Esophagus muscularis mucosa (tissue), 4 donors: Measurements from ENCODE around the gene AP4S1. TPM values are rescaled to one million over a fixed set of nuclear protein-coding genes. Genes with fewer than 3 reads are reported as not detected.
"Not testable (repeated sequence)": the region's sequence is repeated elsewhere in the genome, so short reads cannot be mapped to it uniquely, and the experiment has no call there.

Experiments used
- DNase-seq: peaks from one replicate; pipeline ENCODE4 v3.0.0-alpha.2; 2017; ENCODE audit errors: extremely low spot score
- H3K27ac ChIP-seq, 4 donors: fragments of 200-600 bp; sonication (generic); replicated peaks in 1 of 4; 1 replicate in 3 of 4; 2 replicates in 1 of 4; pipeline ENCODE4 v1.5.1; 2016 to 2019; ENCODE audit warnings: mild to moderate bottlenecking in 1 of 4
- H3K27me3 ChIP-seq, 4 donors: fragments of 200-600 bp; sonication (generic); one replicate each; pipeline versions ENCODE4 v1.5.1 to v1.6.0; 2016 to 2019
- H3K36me3 ChIP-seq, 4 donors: fragments of 200-600 bp; sonication (generic); one replicate each; pipeline ENCODE4 v1.5.1; 2016 to 2019
- H3K4me1 ChIP-seq, 4 donors: fragments of 200-600 bp; sonication (generic); one replicate each; pipeline ENCODE4 v1.5.1; 2016 to 2019
- H3K4me3 ChIP-seq, 4 donors: fragments of 200-600 bp; sonication (generic); 1 replicate in 2 of 4; 2 replicates in 2 of 4; pipeline ENCODE4 v1.5.1; 2016 to 2019; ENCODE audit warnings: mild to moderate bottlenecking in 4 of 4, moderate library complexity in 1 of 4
- H3K9me3 ChIP-seq, 4 donors: fragments of 200-600 bp; sonication (generic); 1 replicate in 3 of 4; 2 replicates in 1 of 4; pipeline ENCODE4 v1.5.1; 2016 to 2019
- EP300 ChIP-seq: sonication (generic); formaldehyde crosslinking; IDR thresholded peaks from one replicate; pipeline ENCODE4 v1.6.1; 2017; ENCODE audit warnings: antibody characterized with exemption
- POLR2A ChIP-seq: fragments of 450-650 bp; IDR thresholded peaks from one replicate; pipeline ENCODE4 v1.6.1; 2017; ENCODE audit warnings: antibody characterized with exemption, moderate library complexity, mild to moderate bottlenecking, low read depth
- POLR2AphosphoS5 ChIP-seq, 2 donors: sonication (generic); formaldehyde crosslinking; IDR thresholded peaks; one replicate each; pipeline ENCODE4 v1.6.1; 2017; ENCODE audit warnings: antibody characterized with exemption in 2 of 2
- WGBS: methylation state at CpG from one replicate; pipeline ENCODE4 v1.1.5; 2018; 5-methylcytosine and 5-hydroxymethylcytosine counted together
- intact Hi-C: fragments of 100-400 bp; cut with DNase I; formaldehyde crosslinking; loops from one replicate; pipeline ENCODE4 v1.15.1; 2023
- total RNA-seq, 4 donors: library from RNA; depleted of rRNA; stranded (reverse); fragments of >200 nt; gene quantifications; one replicate each; pipeline versions ENCODE4 v1.1.0 to v1.2.1, GENCODE V29; 2016
- TF ChIP-seq, protein P1 (sequence below), 3 experiments: fragments of 200-600 bp in 2 of 3; fragments of 450-650 bp in 1 of 3; sonication (generic) in 2 of 3; IDR thresholded peaks; one replicate each; pipeline ENCODE4 v1.5.1; 2017 to 2019; ENCODE audit warnings: antibody characterized with exemption in 3 of 3, mild to moderate bottlenecking in 2 of 3, moderate library complexity in 1 of 3

AP4S1 gene, protein sequence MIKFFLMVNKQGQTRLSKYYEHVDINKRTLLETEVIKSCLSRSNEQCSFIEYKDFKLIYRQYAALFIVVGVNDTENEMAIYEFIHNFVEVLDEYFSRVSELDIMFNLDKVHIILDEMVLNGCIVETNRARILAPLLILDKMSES
- total RNA-seq = 10 to 100 TPM in 2 of 4 donors, 1 to 10 TPM in 2; 5.0 to 12.3 (median 9.3) TPM

DNA sequence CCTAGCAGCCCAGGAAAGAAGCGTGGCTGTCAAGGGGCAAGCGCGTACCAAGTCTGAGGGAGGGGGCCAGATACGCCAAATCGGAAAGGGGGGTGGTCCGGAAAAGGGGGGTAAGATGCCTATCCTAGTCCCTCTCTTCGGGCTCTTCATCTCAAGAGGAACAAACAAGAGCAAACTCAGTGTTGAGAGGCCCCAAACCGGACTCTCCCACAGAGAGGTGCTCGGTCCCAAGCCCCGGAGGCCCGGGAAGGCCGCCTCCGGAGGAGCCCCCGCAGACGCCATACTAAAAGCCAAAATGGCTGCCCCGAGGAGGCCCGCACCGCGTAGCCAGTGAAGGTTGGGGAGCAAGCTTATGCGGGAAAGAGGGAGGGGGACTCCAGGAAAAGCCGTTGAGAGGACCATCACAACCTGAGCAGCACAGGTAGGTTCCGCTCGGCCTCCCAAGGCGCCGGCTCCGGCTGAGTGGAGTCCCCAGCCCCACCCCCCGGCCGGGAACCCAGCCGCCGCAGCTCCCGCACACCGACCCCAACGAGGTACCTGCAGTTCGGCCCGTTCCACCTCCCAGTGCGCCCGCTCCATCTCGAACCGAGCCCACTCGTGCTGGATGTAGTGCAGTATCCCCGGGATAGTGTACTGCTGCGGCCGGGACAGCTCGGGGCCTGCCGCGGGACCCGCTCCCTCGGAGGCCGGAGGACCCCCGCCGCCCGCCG lies at the start of gene AP4S1:
Gene AP4S1 (plus strand): TSS at position 283 of the 710 bp plus-strand sequence. CDS start 40,548 bp downstream, outside the sequence.
- intact Hi-C loops = no loop called here
- peak within 1 kb of the TSS; percentile 98 to 100 (median 100) for H3K27ac ChIP-seq
- peak in 1 of 2 donors; percentile 28 for TF ChIP-seq POLR2AphosphoS5 (IDR thresholded peaks at IDR 0.05)
- TF ChIP-seq, protein P1, sequence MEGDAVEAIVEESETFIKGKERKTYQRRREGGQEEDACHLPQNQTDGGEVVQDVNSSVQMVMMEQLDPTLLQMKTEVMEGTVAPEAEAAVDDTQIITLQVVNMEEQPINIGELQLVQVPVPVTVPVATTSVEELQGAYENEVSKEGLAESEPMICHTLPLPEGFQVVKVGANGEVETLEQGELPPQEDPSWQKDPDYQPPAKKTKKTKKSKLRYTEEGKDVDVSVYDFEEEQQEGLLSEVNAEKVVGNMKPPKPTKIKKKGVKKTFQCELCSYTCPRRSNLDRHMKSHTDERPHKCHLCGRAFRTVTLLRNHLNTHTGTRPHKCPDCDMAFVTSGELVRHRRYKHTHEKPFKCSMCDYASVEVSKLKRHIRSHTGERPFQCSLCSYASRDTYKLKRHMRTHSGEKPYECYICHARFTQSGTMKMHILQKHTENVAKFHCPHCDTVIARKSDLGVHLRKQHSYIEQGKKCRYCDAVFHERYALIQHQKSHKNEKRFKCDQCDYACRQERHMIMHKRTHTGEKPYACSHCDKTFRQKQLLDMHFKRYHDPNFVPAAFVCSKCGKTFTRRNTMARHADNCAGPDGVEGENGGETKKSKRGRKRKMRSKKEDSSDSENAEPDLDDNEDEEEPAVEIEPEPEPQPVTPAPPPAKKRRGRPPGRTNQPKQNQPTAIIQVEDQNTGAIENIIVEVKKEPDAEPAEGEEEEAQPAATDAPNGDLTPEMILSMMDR (IDR thresholded peaks at IDR 0.05) = no peak
- H3K4me3 ChIP-seq = peak within 1 kb of the TSS; percentile 81 to 100 (median 90)
- H3K36me3 ChIP-seq = no peaks in the 10 kb centered on the region
- DNase-seq = no peak
- no peaks in the 10 kb centered on the region for H3K9me3 ChIP-seq
- H3K27me3 ChIP-seq = peaks cover 0 to 3% (median 0%) of the 10 kb centered on the region in 4 donors
- H3K4me1 ChIP-seq = peaks cover 26 to 53% (median 43%) of the 10 kb centered on the region in 4 donors
- WGBS = under 1% methylated on average over 19 of the region's 53 CpGs

DNA sequence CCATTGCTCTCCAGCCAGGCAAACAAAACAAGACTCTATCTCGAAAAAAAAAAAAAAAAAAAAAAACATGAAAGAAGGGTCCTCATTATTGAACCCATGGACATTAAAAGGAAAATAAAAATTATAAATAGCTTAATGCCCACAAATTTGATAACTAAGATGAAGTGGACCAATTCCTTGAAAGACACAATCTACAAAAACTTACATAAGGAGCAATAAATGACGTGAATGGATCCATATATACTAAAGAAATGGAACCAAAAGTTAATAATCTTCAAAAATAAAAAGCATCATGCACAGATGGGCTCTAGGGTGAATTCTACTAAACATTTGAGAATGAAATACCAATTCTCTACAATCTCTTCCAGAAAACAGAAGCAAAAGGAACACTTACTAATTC lies 47.7 kb upstream of the AP4S1 start:
- intact Hi-C loops = no loop called here
- WGBS = 87% methylated on average over 2 of the region's 2 CpGs
- Histone ChIP-seq H3K4me1 (peaks cover 0 to 90% (median 80%) of the 10 kb centered on the region in 4 donors), H3K27me3 (no peaks in the 10 kb centered on the region), H3K4me3 (no peak overlapping the region), H3K9me3 (no peaks in the 10 kb centered on the region), H3K36me3 (no peaks in the 10 kb centered on the region), H3K27ac (no peak overlapping the region)
- TF ChIP-seq POLR2A (no peak), POLR2AphosphoS5 (IDR thresholded peaks at IDR 0.05) (no peak), EP300 (no peak)
- TF ChIP-seq, protein P1 (IDR thresholded peaks at IDR 0.05) = no peak
- no peak for DNase-seq

DNA sequence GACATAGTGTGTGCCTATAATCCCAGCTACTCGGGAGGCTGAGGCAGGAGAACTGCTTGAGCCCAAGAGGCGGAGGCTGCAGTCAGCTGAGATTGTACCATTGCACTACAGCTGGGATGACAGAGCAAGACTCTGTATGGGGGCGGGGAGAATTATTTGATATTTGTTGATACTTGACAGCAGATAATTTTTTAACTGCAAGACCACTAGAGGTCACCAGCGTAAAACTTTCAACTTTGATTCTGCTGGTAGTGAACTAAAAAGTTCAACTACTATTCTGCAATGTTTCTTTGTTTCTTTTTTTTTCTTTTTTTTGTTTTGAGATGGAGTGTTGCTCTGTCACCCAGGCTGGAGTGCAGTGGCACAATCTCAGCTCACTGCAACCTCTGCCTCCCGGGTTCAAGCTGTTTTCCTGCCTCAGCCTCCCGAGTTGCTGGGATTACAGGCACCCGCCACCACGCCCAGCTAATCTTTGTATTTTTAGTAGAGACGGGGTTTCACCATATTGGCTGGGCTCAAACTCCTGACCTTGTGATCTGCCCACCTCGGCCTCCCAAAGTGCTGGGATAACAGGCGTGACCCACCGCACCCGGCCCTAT lies 45.2 kb upstream of the AP4S1 start:
- 72% methylated on average over 13 of the region's 13 CpGs for WGBS
- H3K27ac ChIP-seq = peak overlapping the region in 1 of 4 donors; percentile 2
- H3K4me3 ChIP-seq, H3K9me3 ChIP-seq, H3K36me3 ChIP-seq, H3K27me3 ChIP-seq, DNase-seq: not testable (repeated sequence)
- intact Hi-C loops = loop anchor here (2.0 kb wide), 1 partner anchor 103 kb away; no protein-coding TSS in a partner anchor
- TF ChIP-seq, protein P1 (IDR thresholded peaks at IDR 0.05) = peak; percentile 65
- H3K4me1 ChIP-seq = peaks cover 0 to 72% (median 71%) of the 10 kb centered on the region in 4 donors

DNA sequence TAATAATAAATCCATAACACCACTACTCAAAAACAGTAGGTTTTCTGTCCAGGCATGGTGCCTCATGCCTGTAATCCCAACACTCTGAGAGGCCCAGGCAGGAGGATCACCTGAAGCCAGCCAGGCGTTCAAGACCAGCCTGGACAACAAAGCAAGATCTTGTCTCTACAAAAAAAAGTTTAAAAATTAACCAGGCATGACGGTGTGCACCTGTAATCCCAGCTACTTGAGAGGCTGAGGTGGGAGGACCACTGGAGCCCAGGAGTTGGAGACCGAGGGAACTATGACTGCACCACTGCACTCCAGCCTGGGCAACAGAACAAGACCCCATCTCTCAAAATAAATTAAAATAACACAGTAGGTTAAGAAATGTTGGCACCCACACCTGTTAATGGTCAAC lies 44.5 kb upstream of the AP4S1 start:
- intact Hi-C loops = loop anchor here (2.0 kb wide), 1 partner anchor 102 kb away; no protein-coding TSS in a partner anchor

More for the DNA sequence above, 44.5 kb upstream of the AP4S1 start:
- no peaks in the 10 kb centered on the region for H3K9me3 ChIP-seq
- H3K36me3 ChIP-seq = no peaks in the 10 kb centered on the region
- H3K27me3 ChIP-seq = no peaks in the 10 kb centered on the region
- peaks cover 0 to 72% (median 71%) of the 10 kb centered on the region in 4 donors for H3K4me1 ChIP-seq
- no peak overlapping the region for H3K4me3 ChIP-seq
- 77% methylated on average over 3 of the region's 3 CpGs for WGBS
- DNase-seq = no peak
- TF ChIP-seq POLR2AphosphoS5 (IDR thresholded peaks at IDR 0.05) (no peak), EP300 (no peak), POLR2A (no peak)
- TF ChIP-seq, protein P1 (IDR thresholded peaks at IDR 0.05) = no peak
- peak overlapping the region in 3 of 4 donors; percentile 1 to 3 (median 2) for H3K27ac ChIP-seq
